Fibroblast of lung (primary cell): ENCODE measurements around the gene CDC37. TPM values are rescaled to one million over a fixed set of nuclear protein-coding genes. Genes with fewer than 3 reads are reported as not detected.
"Not testable (repeated sequence)": the region's sequence is repeated elsewhere in the genome, so short reads cannot be mapped to it uniquely, and the experiment has no call there.

Source experiments
- DNase-seq, 2 donors: peaks; one replicate each; pipeline versions ENCODE4 v3.0.0 to v3.0.0-alpha.2; 2010; ENCODE audit warnings: low read depth in 2 of 2
- H2AFZ ChIP-seq: 2 replicates; pipeline ENCODE4 v1.5.1; 2012; ENCODE audit warnings: low read length, control low read depth, inconsistent platforms
- H3K27ac ChIP-seq: 2 replicates; pipeline ENCODE4 v1.5.1; 2011; ENCODE audit warnings: low read length, control low read depth; ENCODE audit not compliant: insufficient read depth
- H3K27me3 ChIP-seq: 2 replicates; pipeline ENCODE4 v1.5.1; 2011; ENCODE audit warnings: mild to moderate bottlenecking, low read length; ENCODE audit not compliant: control insufficient read depth, insufficient read depth
- H3K36me3 ChIP-seq: 2 replicates; pipeline ENCODE4 v1.5.1; 2011; ENCODE audit warnings: low read length; ENCODE audit not compliant: control insufficient read depth, insufficient read depth
- H3K4me1 ChIP-seq: 2 replicates; pipeline ENCODE4 v1.5.1; 2011; ENCODE audit warnings: low read length; ENCODE audit not compliant: control insufficient read depth, insufficient read depth; ENCODE audit errors: extremely low read depth
- H3K4me2 ChIP-seq: 2 replicates; pipeline ENCODE4 v1.5.1; 2011; ENCODE audit warnings: low read length, control low read depth; ENCODE audit not compliant: insufficient read depth; ENCODE audit errors: extremely low read depth
- H3K4me3 ChIP-seq, 4 experiments: fragments of 200-600 bp in 1 of 4; sonication (generic) in 1 of 4; replicated peaks in 1 of 4; 2 replicates each; pipeline ENCODE4 v1.5.1; 2011 to 2016; ENCODE audit warnings: low read length in 4 of 4, low read depth in 3 of 4, mild to moderate bottlenecking in 3 of 4, control low read depth in 2 of 4, inconsistent platforms in 1 of 4, mixed read lengths in 1 of 4; ENCODE audit not compliant: insufficient read depth in 1 of 4; ENCODE audit errors: control extremely low read depth in 1 of 4
- H3K79me2 ChIP-seq: 2 replicates; pipeline ENCODE4 v1.5.1; 2012; ENCODE audit warnings: mild to moderate bottlenecking, low read length, inconsistent platforms; ENCODE audit not compliant: control insufficient read depth, insufficient read depth
- H3K9ac ChIP-seq: 2 replicates; pipeline ENCODE4 v1.5.1; 2011; ENCODE audit warnings: mild to moderate bottlenecking, low read length, control low read depth; ENCODE audit not compliant: insufficient read depth
- H3K9me3 ChIP-seq: 2 replicates; pipeline ENCODE4 v1.5.1; 2012; ENCODE audit warnings: low read depth, low read length; ENCODE audit not compliant: control insufficient read depth, insufficient read depth
- H4K20me1 ChIP-seq: 2 replicates; pipeline ENCODE4 v1.5.1; 2011; ENCODE audit warnings: low read length; ENCODE audit not compliant: control insufficient read depth, insufficient read depth; ENCODE audit errors: extremely low read depth
- EZH2 ChIP-seq: IDR thresholded peaks from 2 replicates; pipeline ENCODE4 v1.5.1; 2012; ENCODE audit warnings: low read length, control low read depth, mild to moderate bottlenecking; ENCODE audit errors: missing control alignments
- polyA plus RNA-seq, 2 donors: library from polyadenylated mRNA; depleted of rRNA in 1 of 2; stranded (reverse) in 1 of 2; unstranded in 1 of 2; fragments of >200 nt; gene quantifications; 2 replicates each; pipeline ENCODE4 v1.2.1, GENCODE V29; 2011 to 2012; ENCODE audit warnings: missing spikeins in 1 of 2
- total RNA-seq: library from RNA; depleted of rRNA; stranded (reverse); fragments of >200 nt; gene quantifications from 2 replicates; pipeline ENCODE4 v1.2.1, GENCODE V29; 2014
- TF ChIP-seq, protein P1 (sequence below), 2 donors: IDR thresholded peaks in 1 of 2; conservative IDR thresholded peaks in 1 of 2; 1 replicate in 1 of 2; 2 replicates in 1 of 2; pipeline ENCODE4 v1.5.1; 2011 to 2012; ENCODE audit warnings: low read length in 2 of 2, control low read depth in 1 of 2, inconsistent platforms in 1 of 2, low read depth in 1 of 2, mild to moderate bottlenecking in 1 of 2

CDC37 gene
- total and polyA plus RNA-seq, 2 donors (not counting 1 experiment from before 2014, with no cell fraction given), result 129 to 266 TPM

DNA sequence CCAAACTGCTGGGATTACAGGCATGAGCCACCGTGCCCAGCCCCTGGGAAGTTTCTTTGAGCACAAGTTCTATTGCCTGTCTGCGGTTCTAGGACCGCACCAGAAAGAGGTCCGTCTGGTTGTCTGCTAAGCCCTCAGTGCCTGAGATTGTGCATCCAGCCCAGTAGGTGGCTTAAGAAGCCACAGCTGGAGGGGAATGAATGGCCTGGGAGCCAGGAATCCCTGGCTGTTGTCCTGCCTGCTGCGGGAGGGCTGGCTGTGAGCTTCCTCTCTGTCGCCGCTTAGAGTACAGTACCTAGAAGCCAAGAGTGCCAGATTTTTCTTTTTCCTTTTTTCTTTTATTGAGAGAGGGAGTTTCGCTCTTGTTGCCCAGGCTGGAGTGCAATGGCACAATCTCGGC, 18.8 kb downstream of the CDC37 start:
- Histone ChIP-seq H3K9ac (no peak overlapping the region), H3K4me2 (no peak overlapping the region), H3K79me2 (peaks cover 7% of the 10 kb centered on the region), H3K27ac (no peak overlapping the region), H2AFZ (no peak overlapping the region), H4K20me1 (no peaks in the 10 kb centered on the region), H3K4me1 (no peaks in the 10 kb centered on the region), H3K4me3 (no peak overlapping the region), H3K36me3 (no peaks in the 10 kb centered on the region), H3K9me3 (no peaks in the 10 kb centered on the region), H3K27me3 (no peaks in the 10 kb centered on the region)
- TF ChIP-seq, protein P1, sequence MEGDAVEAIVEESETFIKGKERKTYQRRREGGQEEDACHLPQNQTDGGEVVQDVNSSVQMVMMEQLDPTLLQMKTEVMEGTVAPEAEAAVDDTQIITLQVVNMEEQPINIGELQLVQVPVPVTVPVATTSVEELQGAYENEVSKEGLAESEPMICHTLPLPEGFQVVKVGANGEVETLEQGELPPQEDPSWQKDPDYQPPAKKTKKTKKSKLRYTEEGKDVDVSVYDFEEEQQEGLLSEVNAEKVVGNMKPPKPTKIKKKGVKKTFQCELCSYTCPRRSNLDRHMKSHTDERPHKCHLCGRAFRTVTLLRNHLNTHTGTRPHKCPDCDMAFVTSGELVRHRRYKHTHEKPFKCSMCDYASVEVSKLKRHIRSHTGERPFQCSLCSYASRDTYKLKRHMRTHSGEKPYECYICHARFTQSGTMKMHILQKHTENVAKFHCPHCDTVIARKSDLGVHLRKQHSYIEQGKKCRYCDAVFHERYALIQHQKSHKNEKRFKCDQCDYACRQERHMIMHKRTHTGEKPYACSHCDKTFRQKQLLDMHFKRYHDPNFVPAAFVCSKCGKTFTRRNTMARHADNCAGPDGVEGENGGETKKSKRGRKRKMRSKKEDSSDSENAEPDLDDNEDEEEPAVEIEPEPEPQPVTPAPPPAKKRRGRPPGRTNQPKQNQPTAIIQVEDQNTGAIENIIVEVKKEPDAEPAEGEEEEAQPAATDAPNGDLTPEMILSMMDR (conservative IDR thresholded peaks at IDR 0.05 in 1 of 2, IDR thresholded peaks at IDR 0.05 in 1 of 2; ENCODE audit: low read depth in 1 of 2, low read length in 2 of 2), result no peak
- TF ChIP-seq EZH2, result no peak
- no peak for DNase-seq

DNA sequence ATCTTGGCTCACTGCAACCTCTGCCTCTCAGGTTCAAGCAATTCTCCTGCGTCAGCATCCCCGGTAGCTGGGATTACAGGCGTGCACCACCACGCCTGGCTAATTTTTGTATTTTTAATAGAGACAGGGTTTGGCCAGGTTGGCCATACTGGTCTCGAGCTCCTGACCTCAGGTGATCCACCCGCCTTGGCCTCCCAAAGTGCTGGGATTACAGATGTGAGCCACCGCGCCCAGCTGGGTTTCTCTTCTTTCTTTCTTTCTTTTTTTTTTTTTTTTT, 20.2 kb downstream of the CDC37 start:
- H3K4me2 ChIP-seq, result not testable (repeated sequence)

DNA sequence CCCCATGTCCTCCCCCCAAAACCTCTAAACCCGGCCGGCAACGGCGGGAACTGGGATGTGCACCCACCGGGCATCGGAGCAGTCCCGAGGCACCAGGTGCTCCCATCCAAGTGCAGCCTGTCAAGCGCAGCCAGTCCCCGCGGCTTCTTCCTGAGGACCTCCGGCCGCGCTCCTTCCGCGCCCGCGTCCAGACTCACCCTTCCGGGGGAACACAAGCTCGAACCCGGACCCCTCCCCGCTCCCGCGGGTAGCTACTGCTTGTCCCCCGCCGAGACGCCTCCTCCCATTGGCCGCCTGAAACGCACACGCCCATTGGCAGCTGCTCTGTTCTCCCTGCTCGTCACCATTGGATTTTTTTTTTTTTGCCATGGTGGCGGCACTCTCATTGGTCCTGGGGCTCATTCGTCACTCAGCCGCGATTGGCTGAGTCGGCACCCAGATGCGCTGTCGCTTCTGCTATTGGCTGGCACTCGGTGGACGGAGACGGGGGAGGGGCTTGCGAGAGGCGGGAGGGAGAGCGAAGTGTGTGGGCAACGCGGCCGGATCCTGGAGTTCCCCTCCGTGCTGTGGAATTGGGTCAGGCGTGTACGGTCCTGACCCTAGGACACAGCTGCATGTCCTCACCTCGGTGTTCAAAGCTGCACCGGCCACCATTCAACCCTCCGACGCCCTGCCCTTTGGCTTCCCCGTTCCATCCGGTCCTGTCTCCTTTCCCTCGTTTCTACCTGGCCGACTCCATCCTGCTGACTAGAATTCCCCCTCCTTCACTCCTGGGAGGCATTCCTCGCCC, 22.8 kb downstream of the CDC37 start, which contains the start of gene TYK2:
Gene TYK2, minus strand, starts transcription at position 260 of the 790 bp plus-strand sequence. CDS start 2,166 bp downstream, outside the sequence.
- DNase-seq, result peak; percentile 96 to 98
- Histone ChIP-seq H3K4me3 (peak within 1 kb of the TSS; percentile 83 to 98 (median 93)), H3K9ac (peak within 1 kb of the TSS; percentile 79), H2AFZ (peak within 1 kb of the TSS; percentile 94), H4K20me1 (no peaks in the 10 kb centered on the region), H3K4me2 (peak within 1 kb of the TSS; percentile 57), H3K27me3 (no peaks in the 10 kb centered on the region), H3K4me1 (no peaks in the 10 kb centered on the region), H3K79me2 (peaks cover 9% of the 10 kb centered on the region), H3K27ac (peak within 1 kb of the TSS; percentile 69), H3K9me3 (no peaks in the 10 kb centered on the region), H3K36me3 (peaks cover 6% of the 10 kb centered on the region)
- TF ChIP-seq EZH2, result no peak
- TF ChIP-seq, protein P1 (conservative IDR thresholded peaks at IDR 0.05 in 1 of 2, IDR thresholded peaks at IDR 0.05 in 1 of 2; ENCODE audit: low read depth in 1 of 2, low read length in 2 of 2), result no peak

More for the DNA sequence above, 20.2 kb downstream of the CDC37 start:
- not testable (repeated sequence) for H4K20me1 ChIP-seq, H3K4me3 ChIP-seq, H3K9ac ChIP-seq, H3K27ac ChIP-seq, H3K9me3 ChIP-seq, DNase-seq, H3K36me3 ChIP-seq, H2AFZ ChIP-seq, H3K4me1 ChIP-seq, H3K79me2 ChIP-seq, H3K27me3 ChIP-seq
